Spinal cord (tissue), 10 donors: Measurements from ENCODE around the gene TMIGD1. TPM values are rescaled to one million over a fixed set of nuclear protein-coding genes. Genes with fewer than 3 reads are reported as not detected.

ENCODE experiments used
- DNase-seq, 6 donors: peaks; one replicate each; pipeline versions ENCODE4 v3.0.0 to v3.0.0-alpha.2; 2013 to 2015; ENCODE audit warnings: low spot score in 6 of 6, low read depth in 4 of 6
- H3K27ac ChIP-seq: one replicate; pipeline ENCODE4 v1.5.1; 2013; ENCODE audit warnings: low read depth, low read length, control low read depth
- H3K27me3 ChIP-seq: one replicate; pipeline ENCODE4 v1.6.1; 2013; ENCODE audit warnings: low read length; ENCODE audit not compliant: control insufficient read depth, insufficient read depth
- H3K36me3 ChIP-seq: one replicate; pipeline ENCODE4 v1.6.1; 2013; ENCODE audit warnings: low read length; ENCODE audit not compliant: control insufficient read depth, insufficient read depth
- H3K4me1 ChIP-seq: one replicate; pipeline ENCODE4 v1.6.1; 2013; ENCODE audit warnings: low read length; ENCODE audit not compliant: control insufficient read depth, insufficient read depth
- H3K4me3 ChIP-seq: one replicate; pipeline ENCODE4 v1.5.1; 2013; ENCODE audit warnings: low read depth, low read length, control low read depth
- H3K9me3 ChIP-seq: one replicate; pipeline ENCODE4 v1.6.1; 2013; ENCODE audit warnings: low read length; ENCODE audit not compliant: control insufficient read depth, insufficient read depth
- WGBS: methylation state at CpG from one replicate; pipeline ENCODE4 v1.1.5; 2013; ENCODE audit warnings: missing lambda C conversion rate; ENCODE audit not compliant: insufficient coverage; 5-methylcytosine and 5-hydroxymethylcytosine counted together
- polyA plus RNA-seq, 2 donors: library from polyadenylated mRNA; unstranded; fragments of 120-200 nt; gene quantifications; one replicate each; pipeline ENCODE4 v1.2.1, GENCODE V29; 2013; ENCODE audit not compliant: insufficient read length in 2 of 2
- small RNA-seq: library from RNA; depleted of rRNA; stranded (forward); fragments of <200 nt; gene quantifications from one replicate; pipeline ENCODE3, GENCODE V24; 2014; ENCODE audit warnings: low replicate concordance
- total RNA-seq, 2 donors: library from RNA; depleted of rRNA in 1 of 2; stranded (reverse); fragments of 120-200 nt in 1 of 2; fragments of >200 nt in 1 of 2; gene quantifications; one replicate each; pipeline versions ENCODE4 v1.2.3 to v1.2.4, GENCODE V29; 2013 to 2014
- donor health status: healthy.

TMIGD1 gene
- total and polyA plus RNA-seq, 4 donors = not detected

- Histone ChIP-seq H3K27ac (no peak overlapping the region), H3K4me1 (no peaks in the 10 kb centered on the region), H3K9me3 (no peaks in the 10 kb centered on the region), H3K36me3 (peaks cover 36% of the 10 kb centered on the region), H3K4me3 (no peak overlapping the region), H3K27me3 (no peaks in the 10 kb centered on the region)
- DNase-seq = peak in 4 of 6 donors; percentile 20 to 83 (median 48)
Observed at GRCh38 chr17:30278032-30278431, 55.8 kb downstream of the TMIGD1 start.

DNA sequence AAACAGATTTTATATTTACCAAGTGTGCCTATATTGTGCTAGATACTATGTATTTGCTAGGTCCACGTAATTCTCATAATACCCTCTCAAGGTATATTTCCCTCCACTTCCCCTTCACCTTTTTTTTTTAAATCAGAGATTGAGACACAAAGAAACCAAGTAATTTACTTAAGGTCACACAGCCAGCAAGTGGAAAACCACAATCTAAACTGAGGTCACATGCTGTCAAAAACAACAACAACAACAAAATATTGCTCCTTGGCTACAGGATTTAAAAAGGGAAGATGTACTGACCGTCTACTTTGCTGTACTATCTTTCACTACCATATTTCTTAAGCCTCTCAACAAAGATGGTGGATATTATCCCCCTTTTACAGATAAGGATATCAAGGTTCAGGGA is 57.9 kb downstream of the TMIGD1 start:
- no peaks in the 10 kb centered on the region for H3K9me3 ChIP-seq
- H3K27me3 ChIP-seq = no peaks in the 10 kb centered on the region
- WGBS = no CpG with 5 or more reads among the region's 2 CpGs
- peaks cover 33% of the 10 kb centered on the region for H3K36me3 ChIP-seq
- DNase-seq = no peak
- no peak overlapping the region for H3K27ac ChIP-seq
- H3K4me1 ChIP-seq = no peaks in the 10 kb centered on the region
- H3K4me3 ChIP-seq = no peak overlapping the region

DNA sequence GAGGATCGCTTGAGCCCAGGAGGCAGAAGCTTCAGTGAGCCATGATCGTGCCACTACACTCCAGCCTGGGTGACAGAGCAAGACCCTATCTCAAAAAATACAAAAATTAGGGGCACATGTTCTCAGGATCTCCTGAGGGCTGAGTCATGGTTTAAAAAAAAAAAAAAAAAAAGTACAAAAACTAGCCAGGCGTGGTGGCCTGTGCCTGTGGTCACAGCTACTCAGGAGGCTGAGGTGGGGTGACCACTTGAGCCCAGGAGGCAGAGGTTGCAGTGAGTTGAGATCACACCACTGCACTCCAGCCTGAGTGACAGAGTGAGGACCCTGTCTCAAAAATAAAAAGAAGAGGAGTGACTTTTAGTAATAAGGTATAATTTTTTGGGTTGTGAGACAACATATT is 59.0 kb downstream of the TMIGD1 start:
- H3K4me3 ChIP-seq = no peak overlapping the region
- H3K36me3 ChIP-seq = peaks cover 32% of the 10 kb centered on the region
- H3K4me1 ChIP-seq = no peaks in the 10 kb centered on the region
- WGBS = no CpG with 5 or more reads among the region's 3 CpGs
- H3K27ac ChIP-seq = no peak overlapping the region
- H3K27me3 ChIP-seq = no peaks in the 10 kb centered on the region
- DNase-seq = no peak
- H3K9me3 ChIP-seq = no peaks in the 10 kb centered on the region

DNA sequence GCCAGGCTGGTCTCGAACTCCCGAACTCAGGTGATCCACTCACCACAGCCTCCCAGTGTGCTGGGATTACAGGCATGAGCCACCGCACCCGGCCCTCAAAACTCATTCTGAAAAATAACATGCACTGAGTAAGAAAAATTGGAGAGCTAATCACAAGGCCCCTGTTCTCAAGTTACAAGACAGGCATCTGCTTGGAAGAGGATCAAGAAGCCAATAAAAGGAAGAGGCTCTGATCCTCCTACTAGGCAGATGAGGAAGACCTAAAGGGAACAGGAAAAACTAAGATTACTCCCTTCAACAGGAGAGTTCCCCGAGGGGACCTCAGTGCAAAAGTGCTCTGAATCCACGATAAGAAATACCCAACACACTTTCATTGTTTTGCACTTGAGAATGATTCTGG is 60.5 kb downstream of the TMIGD1 start:
- Histone ChIP-seq H3K4me1 (no peaks in the 10 kb centered on the region), H3K9me3 (no peaks in the 10 kb centered on the region), H3K4me3 (no peak overlapping the region), H3K27me3 (no peaks in the 10 kb centered on the region), H3K36me3 (peaks cover 28% of the 10 kb centered on the region), H3K27ac (no peak overlapping the region)
- WGBS = 90% methylated on average over 2 of the region's 6 CpGs
- DNase-seq = no peak

DNA sequence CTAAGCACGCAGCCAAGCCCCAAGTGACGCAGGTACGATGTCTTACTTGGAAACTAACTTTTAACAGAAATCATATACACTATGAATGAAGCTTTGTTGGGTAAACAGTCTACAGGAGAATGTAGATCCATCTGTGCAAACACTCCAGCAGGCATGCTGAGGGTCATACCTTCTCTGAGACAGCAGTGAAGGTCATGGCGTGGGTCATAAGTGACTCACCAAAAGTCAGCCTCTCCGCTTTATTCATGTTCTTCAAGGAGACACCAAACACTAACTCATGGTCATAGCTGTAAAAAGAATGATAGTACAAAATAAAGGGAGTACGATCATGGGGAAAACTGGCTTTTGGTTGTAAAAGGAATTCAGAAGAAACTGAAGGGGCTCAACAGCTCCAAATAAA is 62.8 kb downstream of the TMIGD1 start:
- no peak overlapping the region for H3K27ac ChIP-seq
- no peaks in the 10 kb centered on the region for H3K9me3 ChIP-seq
- H3K4me1 ChIP-seq = no peaks in the 10 kb centered on the region
- no peaks in the 10 kb centered on the region for H3K27me3 ChIP-seq
- no peak overlapping the region for H3K4me3 ChIP-seq
- DNase-seq = peak in 1 of 6 donors; percentile 15
- H3K36me3 ChIP-seq = peaks cover 34% of the 10 kb centered on the region
- WGBS = no CpG with 5 or more reads among the region's 6 CpGs

- DNase-seq = no peak
- Histone ChIP-seq H3K27me3 (no peaks in the 10 kb centered on the region), H3K36me3 (peaks cover 25% of the 10 kb centered on the region), H3K4me1 (no peaks in the 10 kb centered on the region), H3K27ac (no peak overlapping the region), H3K9me3 (no peaks in the 10 kb centered on the region), H3K4me3 (no peak overlapping the region)
- WGBS = no CpG with 5 or more reads among the region's 2 CpGs
Observed at GRCh38 chr17:30267625-30268024, 66.2 kb downstream of the TMIGD1 start.

Small RNAs within 50 kb of the gene (small RNA-seq; reads per million reads assigned to genes)
- not detected for gene RF00019
- not detected for gene RNU6-1267P
- not detected for gene RNU6-990P

Other genes with a start within 250 kb of the TMIGD1 start
- 10 to 100 TPM; 12.9 to 15.8 TPM for gene NSRP1, start 217.2 kb downstream of the TMIGD1 start, total RNA-seq
- gene NSRP1, start 217.2 kb downstream of the TMIGD1 start, polyA plus RNA-seq = 10 to 100 TPM; 26.8 to 29.2 TPM
- 10 to 100 TPM in 1 of 2 donors, 1 to 10 TPM in 1; 5.7 to 36.0 TPM for gene SLC6A4, start 98.4 kb downstream of the TMIGD1 start, total RNA-seq
- gene SLC6A4, start 98.4 kb downstream of the TMIGD1 start, polyA plus RNA-seq = 1 to 10 TPM; 1.1 to 3.6 TPM
- 10 to 100 TPM; 45.3 to 56.9 TPM for gene BLMH, start 42.1 kb downstream of the TMIGD1 start, total RNA-seq
- 10 to 100 TPM; 58.7 to 63.7 TPM for gene BLMH, start 42.1 kb downstream of the TMIGD1 start, polyA plus RNA-seq
- 100 to 1,000 TPM; 101 to 182 TPM for gene CPD, start 44.9 kb upstream of the TMIGD1 start, total RNA-seq
- gene CPD, start 44.9 kb upstream of the TMIGD1 start, polyA plus RNA-seq = 10 to 100 TPM; 30.4 to 40.9 TPM
- 10 to 100 TPM; 29.7 to 39.8 TPM for gene GOSR1, start 143.4 kb upstream of the TMIGD1 start, total RNA-seq
- 10 to 100 TPM; 29.0 to 29.3 TPM for gene GOSR1, start 143.4 kb upstream of the TMIGD1 start, polyA plus RNA-seq